Astrocyte of the spinal cord (primary cell): ENCODE measurements around the gene NCAPG.

ENCODE experiments used
- DNase-seq: peaks from one replicate; pipeline ENCODE4 v3.0.0; 2011; ENCODE audit warnings: low read depth, low spot score
- H3K4me3 ChIP-seq: 2 replicates; pipeline ENCODE4 v1.5.1; 2011; ENCODE audit warnings: low read depth, mild to moderate bottlenecking, low read length, moderate library complexity
- in situ Hi-C: cut with HindIII; loops from 2 replicates; pipeline ENCODE4 v1.10.0; 2017; ENCODE audit warnings: low sequenced_read_pairs
- TF ChIP-seq, protein P1 (sequence below): IDR thresholded peaks from 2 replicates; pipeline ENCODE4 v1.5.1; 2012; ENCODE audit warnings: low read depth, mild to moderate bottlenecking, low read length, inconsistent platforms

Gene NCAPG

GRCh38 chr4:17794730-17795129 is 16.0 kb upstream of the NCAPG start:
- in situ Hi-C loops, result no loop called here
- TF ChIP-seq, protein P1, sequence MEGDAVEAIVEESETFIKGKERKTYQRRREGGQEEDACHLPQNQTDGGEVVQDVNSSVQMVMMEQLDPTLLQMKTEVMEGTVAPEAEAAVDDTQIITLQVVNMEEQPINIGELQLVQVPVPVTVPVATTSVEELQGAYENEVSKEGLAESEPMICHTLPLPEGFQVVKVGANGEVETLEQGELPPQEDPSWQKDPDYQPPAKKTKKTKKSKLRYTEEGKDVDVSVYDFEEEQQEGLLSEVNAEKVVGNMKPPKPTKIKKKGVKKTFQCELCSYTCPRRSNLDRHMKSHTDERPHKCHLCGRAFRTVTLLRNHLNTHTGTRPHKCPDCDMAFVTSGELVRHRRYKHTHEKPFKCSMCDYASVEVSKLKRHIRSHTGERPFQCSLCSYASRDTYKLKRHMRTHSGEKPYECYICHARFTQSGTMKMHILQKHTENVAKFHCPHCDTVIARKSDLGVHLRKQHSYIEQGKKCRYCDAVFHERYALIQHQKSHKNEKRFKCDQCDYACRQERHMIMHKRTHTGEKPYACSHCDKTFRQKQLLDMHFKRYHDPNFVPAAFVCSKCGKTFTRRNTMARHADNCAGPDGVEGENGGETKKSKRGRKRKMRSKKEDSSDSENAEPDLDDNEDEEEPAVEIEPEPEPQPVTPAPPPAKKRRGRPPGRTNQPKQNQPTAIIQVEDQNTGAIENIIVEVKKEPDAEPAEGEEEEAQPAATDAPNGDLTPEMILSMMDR, result no peak
- no peak for DNase-seq
- H3K4me3 ChIP-seq, result no peak overlapping the region

DNA sequence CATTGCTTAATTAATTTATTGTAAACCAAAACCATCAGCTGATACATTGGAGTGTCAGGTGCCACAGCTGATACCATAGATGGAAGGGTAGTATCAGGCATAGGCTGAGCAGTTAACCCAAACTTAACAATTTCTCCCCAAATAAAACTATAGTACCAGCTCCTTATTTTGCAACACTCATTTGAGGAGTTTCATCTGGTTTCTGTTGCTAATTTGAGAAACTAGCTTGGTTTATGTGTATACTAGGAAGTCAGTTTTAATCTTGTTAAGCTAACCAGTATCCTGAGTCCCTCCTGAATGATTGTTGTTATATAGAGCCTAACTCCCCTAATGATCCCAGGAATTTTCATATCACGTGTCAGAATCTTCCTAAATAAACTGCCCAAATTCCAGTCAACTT is 13.0 kb upstream of the NCAPG start:
- no peak overlapping the region for H3K4me3 ChIP-seq
- TF ChIP-seq, protein P1, result no peak
- DNase-seq, result no peak
- in situ Hi-C loops, result no loop called here

DNA sequence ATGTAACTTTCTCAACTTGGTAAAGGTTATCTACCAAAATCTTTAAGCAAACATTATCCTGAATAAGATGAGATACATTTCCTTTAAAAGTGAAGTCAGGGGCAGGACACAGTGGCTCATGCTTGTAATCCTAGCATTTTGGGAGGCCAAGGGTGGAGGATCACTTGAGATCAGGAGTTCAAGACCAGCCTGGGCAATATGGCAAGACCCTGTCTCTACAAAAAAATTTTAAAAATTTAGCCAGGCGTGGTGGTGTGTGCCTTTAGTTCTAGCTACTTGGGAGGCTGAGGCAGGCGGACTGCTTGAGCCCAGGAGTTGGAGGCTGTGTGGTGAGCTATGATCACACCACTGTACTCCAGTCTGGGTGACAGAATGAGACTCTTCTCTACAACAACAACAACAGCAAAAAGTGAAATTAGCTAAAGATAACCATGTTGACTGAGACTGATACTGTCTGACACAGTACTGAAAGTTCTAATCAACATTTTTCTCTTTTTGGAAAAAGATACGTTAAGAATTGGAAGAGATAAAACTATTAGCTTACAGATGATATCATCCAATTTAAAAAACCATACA is 5.1 kb upstream of the NCAPG start:
- H3K4me3 ChIP-seq, result no peak overlapping the region
- no peak for DNase-seq
- in situ Hi-C loops, result no loop called here
- TF ChIP-seq, protein P1, result no peak

DNA sequence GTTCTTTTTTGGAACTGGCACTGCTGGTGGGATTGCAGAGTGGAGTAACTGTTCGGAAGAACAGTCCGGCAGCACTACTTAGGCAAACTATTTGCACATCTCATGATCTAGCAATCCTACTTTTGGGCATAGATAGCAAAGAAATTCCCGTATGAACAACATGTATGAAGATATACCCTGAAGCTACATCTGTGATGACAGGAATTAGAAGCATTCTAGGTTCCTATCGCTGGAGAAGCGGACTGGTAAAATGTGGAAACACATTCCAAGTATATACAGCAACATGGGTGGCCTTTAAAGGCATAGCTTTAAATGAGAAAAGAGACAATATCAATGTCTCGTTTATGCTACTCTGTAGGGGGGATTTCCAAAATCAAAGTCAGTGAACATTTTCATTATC is 3.3 kb upstream of the NCAPG start:
- no peak for DNase-seq
- in situ Hi-C loops, result no loop called here
- H3K4me3 ChIP-seq, result peak overlapping the region; percentile 17
- TF ChIP-seq, protein P1, result no peak

GRCh38 chr4:17809667-17810066 is 1.1 kb upstream of the NCAPG start:
- peak overlapping the region; percentile 98 for H3K4me3 ChIP-seq
- DNase-seq, result no peak
- TF ChIP-seq, protein P1, result no peak
- in situ Hi-C loops, result no loop called here

- H3K4me3 ChIP-seq, result peak overlapping the region; percentile 98
- TF ChIP-seq, protein P1, result no peak
- no peak for DNase-seq
- in situ Hi-C loops, result no loop called here
Observed at GRCh38 chr4:17811078-17811603, 362 bp downstream of the NCAPG start.
